Measurements from ENCODE around the gene ASAH2B. TPM values are rescaled to one million over a fixed set of nuclear protein-coding genes. Genes with fewer than 3 reads are reported as not detected.
A peak's percentile ranks its signal among the peaks of the same experiment; 100 is the strongest.

The ASAH2B gene
- total and polyA plus RNA-seq, 2 of the 13 experiments (the other 11 are each of a cell fraction or from before 2014, with no cell fraction given): 4.2 to 4.6 TPM

- peaks cover 22% of the 10 kb centered on the region for H3K4me1 ChIP-seq (ENCODE audit: insufficient read depth, low read length)
- no peak overlapping the region for H2AFZ ChIP-seq (ENCODE audit: low read length)
- no peak overlapping the region for H3K27ac ChIP-seq (ENCODE audit: extremely low read length, insufficient read depth, low read length)
- H3K9me3 ChIP-seq (ENCODE audit: low read length): no peaks in the 10 kb centered on the region
- no peaks in the 10 kb centered on the region for H3K27me3 ChIP-seq (ENCODE audit: control insufficient read depth in 1 of 2, insufficient read depth in 2 of 2, low read length in 2 of 2)
- ChIA-PET CTCF (ENCODE audit: low intra/inter-chr PET ratio, low total read pairs) (interaction anchor here (0.8 to 1.3 kb wide), 2 partner anchors 102 to 212 kb away, joined by 4 to 11 read pairs; no protein-coding TSS in a partner anchor), POLR2A (no interaction called here)
- intact Hi-C loops (cut with micrococcal nuclease; ENCODE audit: unreplicated experiment) (loop anchor here (1.0 to 2.0 kb wide), 4 partner anchors 20 to 222 kb away; no protein-coding TSS in a partner anchor), in situ Hi-C loops (cut with HindIII; ENCODE audit: extremely low pct_ligation_motif_present, low pct_unique_long_range_greater_than_20kb) (loop anchor here (5.0 to 10.0 kb wide), 2 partner anchors 103 to 206 kb away; no protein-coding TSS in a partner anchor)
- no peak overlapping the region for H3K4me2 ChIP-seq (ENCODE audit: low read depth, low read length)
- no peaks in the 10 kb centered on the region for H4K20me1 ChIP-seq (ENCODE audit: insufficient read depth, low read length)
- no peaks in the 10 kb centered on the region for H3K36me3 ChIP-seq (replicated peaks in 1 of 2; ENCODE audit: control insufficient read depth in 1 of 2, insufficient read depth in 2 of 2, low read length in 2 of 2)
- DNase-seq (ENCODE audit: low spot score) (peak; percentile 55), ATAC-seq (peak; percentile 98), FAIRE-seq (peak; percentile 90)
- BruUV-seq (replicated peaks): no TSS peak
- TF ChIP-seq SMC3 (IDR thresholded peaks at IDR 0.05; ENCODE audit: low read length): peak; percentile 82
- TF ChIP-seq ZNF891 (CRISPR knock-in tag; IDR thresholded peaks at IDR 0.05): no peak
- TF ChIP-seq CBX2 (IDR thresholded peaks at IDR 0.05; ENCODE audit: low read depth, low read length): no peak
- TF ChIP-seq CBX2 (CRISPR knock-in tag; IDR thresholded peaks at IDR 0.05; ENCODE audit: low read depth): no peak
- no peak for TF ChIP-seq HHEX (CRISPR knock-in tag; IDR thresholded peaks at IDR 0.05)
- TF ChIP-seq ZNF256 (CRISPR knock-in tag; conservative IDR thresholded peaks at IDR 0.05): no peak
- TF ChIP-seq, protein P1, sequence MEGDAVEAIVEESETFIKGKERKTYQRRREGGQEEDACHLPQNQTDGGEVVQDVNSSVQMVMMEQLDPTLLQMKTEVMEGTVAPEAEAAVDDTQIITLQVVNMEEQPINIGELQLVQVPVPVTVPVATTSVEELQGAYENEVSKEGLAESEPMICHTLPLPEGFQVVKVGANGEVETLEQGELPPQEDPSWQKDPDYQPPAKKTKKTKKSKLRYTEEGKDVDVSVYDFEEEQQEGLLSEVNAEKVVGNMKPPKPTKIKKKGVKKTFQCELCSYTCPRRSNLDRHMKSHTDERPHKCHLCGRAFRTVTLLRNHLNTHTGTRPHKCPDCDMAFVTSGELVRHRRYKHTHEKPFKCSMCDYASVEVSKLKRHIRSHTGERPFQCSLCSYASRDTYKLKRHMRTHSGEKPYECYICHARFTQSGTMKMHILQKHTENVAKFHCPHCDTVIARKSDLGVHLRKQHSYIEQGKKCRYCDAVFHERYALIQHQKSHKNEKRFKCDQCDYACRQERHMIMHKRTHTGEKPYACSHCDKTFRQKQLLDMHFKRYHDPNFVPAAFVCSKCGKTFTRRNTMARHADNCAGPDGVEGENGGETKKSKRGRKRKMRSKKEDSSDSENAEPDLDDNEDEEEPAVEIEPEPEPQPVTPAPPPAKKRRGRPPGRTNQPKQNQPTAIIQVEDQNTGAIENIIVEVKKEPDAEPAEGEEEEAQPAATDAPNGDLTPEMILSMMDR (CRISPR knock-in tag; IDR thresholded peaks at IDR 0.05): peak; percentile 81
- peak; percentile 88 for TF ChIP-seq STAG1 (CRISPR knock-in tag; IDR thresholded peaks at IDR 0.05)
- no peak for TF ChIP-seq HNRNPL (IDR thresholded peaks at IDR 0.05; ENCODE audit: low read depth, low read length)
- TF ChIP-seq, protein P2, sequence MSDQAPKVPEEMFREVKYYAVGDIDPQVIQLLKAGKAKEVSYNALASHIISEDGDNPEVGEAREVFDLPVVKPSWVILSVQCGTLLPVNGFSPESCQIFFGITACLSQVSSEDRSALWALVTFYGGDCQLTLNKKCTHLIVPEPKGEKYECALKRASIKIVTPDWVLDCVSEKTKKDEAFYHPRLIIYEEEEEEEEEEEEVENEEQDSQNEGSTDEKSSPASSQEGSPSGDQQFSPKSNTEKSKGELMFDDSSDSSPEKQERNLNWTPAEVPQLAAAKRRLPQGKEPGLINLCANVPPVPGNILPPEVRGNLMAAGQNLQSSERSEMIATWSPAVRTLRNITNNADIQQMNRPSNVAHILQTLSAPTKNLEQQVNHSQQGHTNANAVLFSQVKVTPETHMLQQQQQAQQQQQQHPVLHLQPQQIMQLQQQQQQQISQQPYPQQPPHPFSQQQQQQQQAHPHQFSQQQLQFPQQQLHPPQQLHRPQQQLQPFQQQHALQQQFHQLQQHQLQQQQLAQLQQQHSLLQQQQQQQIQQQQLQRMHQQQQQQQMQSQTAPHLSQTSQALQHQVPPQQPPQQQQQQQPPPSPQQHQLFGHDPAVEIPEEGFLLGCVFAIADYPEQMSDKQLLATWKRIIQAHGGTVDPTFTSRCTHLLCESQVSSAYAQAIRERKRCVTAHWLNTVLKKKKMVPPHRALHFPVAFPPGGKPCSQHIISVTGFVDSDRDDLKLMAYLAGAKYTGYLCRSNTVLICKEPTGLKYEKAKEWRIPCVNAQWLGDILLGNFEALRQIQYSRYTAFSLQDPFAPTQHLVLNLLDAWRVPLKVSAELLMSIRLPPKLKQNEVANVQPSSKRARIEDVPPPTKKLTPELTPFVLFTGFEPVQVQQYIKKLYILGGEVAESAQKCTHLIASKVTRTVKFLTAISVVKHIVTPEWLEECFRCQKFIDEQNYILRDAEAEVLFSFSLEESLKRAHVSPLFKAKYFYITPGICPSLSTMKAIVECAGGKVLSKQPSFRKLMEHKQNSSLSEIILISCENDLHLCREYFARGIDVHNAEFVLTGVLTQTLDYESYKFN (CRISPR knock-in tag; conservative IDR thresholded peaks at IDR 0.05): no peak
- TF ChIP-seq, protein P3, sequence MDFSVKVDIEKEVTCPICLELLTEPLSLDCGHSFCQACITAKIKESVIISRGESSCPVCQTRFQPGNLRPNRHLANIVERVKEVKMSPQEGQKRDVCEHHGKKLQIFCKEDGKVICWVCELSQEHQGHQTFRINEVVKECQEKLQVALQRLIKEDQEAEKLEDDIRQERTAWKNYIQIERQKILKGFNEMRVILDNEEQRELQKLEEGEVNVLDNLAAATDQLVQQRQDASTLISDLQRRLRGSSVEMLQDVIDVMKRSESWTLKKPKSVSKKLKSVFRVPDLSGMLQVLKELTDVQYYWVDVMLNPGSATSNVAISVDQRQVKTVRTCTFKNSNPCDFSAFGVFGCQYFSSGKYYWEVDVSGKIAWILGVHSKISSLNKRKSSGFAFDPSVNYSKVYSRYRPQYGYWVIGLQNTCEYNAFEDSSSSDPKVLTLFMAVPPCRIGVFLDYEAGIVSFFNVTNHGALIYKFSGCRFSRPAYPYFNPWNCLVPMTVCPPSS (IDR thresholded peaks at IDR 0.05): no peak
- peak; percentile 76 for TF ChIP-seq RAD21 (CRISPR knock-in tag; IDR thresholded peaks at IDR 0.05)
- TF ChIP-seq SOX6 (IDR thresholded peaks at IDR 0.05): no peak
- no peak for TF ChIP-seq SOX6 (CRISPR knock-in tag; IDR thresholded peaks at IDR 0.05)
- H3K4me3 ChIP-seq (replicated peaks in 1 of 3; ENCODE audit: insufficient read depth in 1 of 3, low read depth in 2 of 3, low read length in 3 of 3): no peak overlapping the region
- WGBS (ENCODE audit: low lambda C conversion rate): 0% methylated on average over 1 of the region's 1 CpG
- H3K79me2 ChIP-seq (ENCODE audit: insufficient read depth, low read length): no peaks in the 10 kb centered on the region
- H3K9ac ChIP-seq (ENCODE audit: insufficient read depth, low read depth, low read length): no peak overlapping the region
Measured at GRCh38 chr10:50788951-50789945, 49.5 kb downstream of the ASAH2B start.

All from HepG2 (cell line).